GM12878 (cell line): ENCODE results near the gene CFAP99. TPM values are rescaled to one million over a fixed set of nuclear protein-coding genes. Genes with fewer than 3 reads are reported as not detected.

Source experiments
- ASH2L ChIP-seq: fragments of 300-600, 200-600 bp; sonication (generic); IDR thresholded peaks from 2 replicates; pipeline ENCODE4 v1.6.1; 2017; ENCODE audit warnings: low read depth, mild to moderate bottlenecking, borderline replicate concordance
- BMI1 ChIP-seq: fragments of 450-650 bp; IDR thresholded peaks from 2 replicates; pipeline ENCODE4 v1.6.1; 2016; ENCODE audit warnings: mild to moderate bottlenecking, moderate library complexity, borderline replicate concordance
- FOS ChIP-seq: IDR thresholded peaks from 3 replicates; pipeline ENCODE4 v1.6.1; 2011; ENCODE audit warnings: borderline replicate concordance; ENCODE audit not compliant: insufficient read length; ENCODE audit errors: extremely low read depth
- FOXK2 ChIP-seq: fragments of 450-650 bp; IDR thresholded peaks from 2 replicates; pipeline ENCODE4 v1.6.1; 2017; ENCODE audit warnings: mild to moderate bottlenecking, moderate library complexity
- HCFC1 ChIP-seq: fragments of 150-350 bp; IDR thresholded peaks from 2 replicates; pipeline ENCODE4 v1.6.1; 2014; ENCODE audit warnings: low read length
- IRF4 ChIP-seq: IDR thresholded peaks from 2 replicates; pipeline ENCODE4 v1.6.1; 2011; ENCODE audit warnings: low read depth, low read length
- JUNB ChIP-seq: IDR thresholded peaks from 2 replicates; pipeline ENCODE4 v1.6.1; 2016; ENCODE audit warnings: antibody characterized with exemption, mild to moderate bottlenecking
- KDM1A ChIP-seq: fragments of 200-600 bp; sonication (generic); IDR thresholded peaks from 2 replicates; pipeline ENCODE4 v1.6.1; 2016; ENCODE audit warnings: borderline replicate concordance
- MTA3 ChIP-seq: IDR thresholded peaks from 2 replicates; pipeline ENCODE4 v1.6.1; 2012; ENCODE audit warnings: low read length, inconsistent platforms, borderline replicate concordance
- PML ChIP-seq: IDR thresholded peaks from 2 replicates; pipeline ENCODE4 v1.6.1; 2012; ENCODE audit warnings: low read length, inconsistent platforms
- RB1 ChIP-seq: fragments of 450-650 bp; formaldehyde crosslinking; IDR thresholded peaks from 2 replicates; pipeline ENCODE4 v1.6.1; 2017; ENCODE audit warnings: mild to moderate bottlenecking, borderline replicate concordance
- SPI1 ChIP-seq: IDR thresholded peaks from 2 replicates; pipeline ENCODE4 v1.6.1; 2011; ENCODE audit warnings: low read depth, mild to moderate bottlenecking, low read length, moderate library complexity, borderline replicate concordance; ENCODE audit not compliant: insufficient read depth
- SREBF1 ChIP-seq: IDR thresholded peaks from 2 replicates; pipeline ENCODE4 v1.6.1; 2012; ENCODE audit warnings: mild to moderate bottlenecking, low read length
- YBX1 ChIP-seq: fragments of 450-650 bp; IDR thresholded peaks from 2 replicates; pipeline ENCODE4 v1.6.1; 2016; ENCODE audit warnings: antibody characterized with exemption
- ZNF24 ChIP-seq: fragments of 450-650 bp; IDR thresholded peaks from 2 replicates; pipeline ENCODE4 v1.6.1; 2017; ENCODE audit warnings: antibody characterized with exemption, mild to moderate bottlenecking
- polyA plus RNA-seq, 11 experiments: library from polyadenylated mRNA; depleted of rRNA in 4 of 11; unstranded in 6 of 11; stranded (reverse) in 5 of 11; fragments of >200 nt; fragmentation: Nextera tagmentation in 4 of 11; fragmentation: Illumina TruSeq in 1 of 11; extraction: Ambion mirVana in 4 of 11; extraction: Trizol in 1 of 11; gene quantifications; 1 replicate in 1 of 11; 2 replicates in 10 of 11; pipeline versions ENCODE4 v1.2.1 to v1.2.3, GENCODE V29; 2011 to 2016; ENCODE audit warnings: inconsistent platforms in 2 of 11, missing spikeins in 2 of 11, low read depth in 1 of 11
- total RNA-seq, 4 experiments: library from RNA; depleted of rRNA in 3 of 4; stranded (reverse); fragments of >200 nt in 3 of 4; fragmentation: Illumina TruSeq in 1 of 4; extraction: Trizol in 1 of 4; gene quantifications; 2 replicates each; pipeline versions ENCODE4 v1.2.1 to v1.2.3, GENCODE V29; 2013 to 2021
- TF ChIP-seq, protein P1 (sequence below): fragments of 450-650 bp; conservative IDR thresholded peaks from 2 replicates; pipeline ENCODE4 v1.6.1; 2017; ENCODE audit warnings: mild to moderate bottlenecking, moderate library complexity
- TF ChIP-seq, protein P2 (sequence below): fragments of 450-650 bp; IDR thresholded peaks from 2 replicates; pipeline ENCODE4 v1.6.1; 2018; ENCODE audit warnings: borderline replicate concordance, mild to moderate bottlenecking; ENCODE audit not compliant: partially characterized antibody
- TF ChIP-seq, protein P3 (sequence below): fragments of 450-650 bp; formaldehyde crosslinking; IDR thresholded peaks from 2 replicates; pipeline ENCODE4 v1.4.0; 2022; ENCODE audit warnings: mild to moderate bottlenecking, moderate library complexity
- TF ChIP-seq, protein P4 (sequence below): fragments of 450-650 bp; IDR thresholded peaks from 2 replicates; pipeline ENCODE4 v1.6.1; 2014; ENCODE audit warnings: mild to moderate bottlenecking
- TF ChIP-seq, protein P5 (sequence below): fragments of 450-650 bp; IDR thresholded peaks from 2 replicates; pipeline ENCODE4 v1.6.1; 2017; ENCODE audit warnings: mild to moderate bottlenecking, low read depth, inconsistent platforms; ENCODE audit not compliant: poor library complexity, severe bottlenecking

CFAP99 gene
- total and polyA plus RNA-seq, 10 of the 15 experiments (the other 5 are each of a cell fraction or from before 2014, with no cell fraction given), result not detected

DNA sequence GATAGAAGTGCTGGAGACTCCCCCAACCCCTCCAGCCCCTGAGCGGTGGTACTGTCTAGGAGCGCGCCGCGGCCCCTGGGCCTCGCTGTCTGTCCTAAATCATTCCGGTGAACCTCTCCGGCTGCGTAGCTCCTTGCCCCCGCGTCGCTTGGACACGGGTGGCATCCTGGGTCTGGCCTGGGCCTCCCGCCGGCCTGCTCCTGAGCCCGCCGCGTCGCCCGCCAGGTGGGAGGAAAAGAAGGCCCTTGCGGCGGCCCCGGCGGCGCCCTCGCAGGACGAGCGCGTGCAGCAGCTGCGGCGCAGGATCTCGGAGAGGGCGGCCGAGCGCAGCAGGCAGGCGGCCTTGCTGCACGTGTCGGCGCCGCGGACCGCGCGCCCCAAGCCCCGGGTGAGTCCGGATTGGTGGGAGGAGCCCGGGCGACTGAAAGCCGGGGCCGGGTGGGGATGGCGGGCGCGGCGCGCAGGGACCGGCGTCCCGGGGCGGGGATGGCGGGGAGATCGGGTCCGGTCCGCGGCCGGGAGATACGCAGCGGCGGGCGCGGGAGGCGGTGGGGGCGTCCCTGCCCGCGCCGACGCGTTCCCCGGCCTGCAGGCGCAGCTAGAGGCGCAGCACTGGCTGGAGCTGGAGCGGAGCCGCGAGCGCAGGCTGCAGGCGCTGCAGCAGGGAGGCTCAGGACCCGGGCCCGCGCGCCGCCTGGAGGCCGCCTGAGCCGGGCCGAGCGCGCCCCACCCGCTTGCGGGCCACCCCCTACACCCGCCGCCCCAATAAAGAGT, 43.6 kb downstream of the CFAP99 start (continued):
- TF ChIP-seq, protein P1, sequence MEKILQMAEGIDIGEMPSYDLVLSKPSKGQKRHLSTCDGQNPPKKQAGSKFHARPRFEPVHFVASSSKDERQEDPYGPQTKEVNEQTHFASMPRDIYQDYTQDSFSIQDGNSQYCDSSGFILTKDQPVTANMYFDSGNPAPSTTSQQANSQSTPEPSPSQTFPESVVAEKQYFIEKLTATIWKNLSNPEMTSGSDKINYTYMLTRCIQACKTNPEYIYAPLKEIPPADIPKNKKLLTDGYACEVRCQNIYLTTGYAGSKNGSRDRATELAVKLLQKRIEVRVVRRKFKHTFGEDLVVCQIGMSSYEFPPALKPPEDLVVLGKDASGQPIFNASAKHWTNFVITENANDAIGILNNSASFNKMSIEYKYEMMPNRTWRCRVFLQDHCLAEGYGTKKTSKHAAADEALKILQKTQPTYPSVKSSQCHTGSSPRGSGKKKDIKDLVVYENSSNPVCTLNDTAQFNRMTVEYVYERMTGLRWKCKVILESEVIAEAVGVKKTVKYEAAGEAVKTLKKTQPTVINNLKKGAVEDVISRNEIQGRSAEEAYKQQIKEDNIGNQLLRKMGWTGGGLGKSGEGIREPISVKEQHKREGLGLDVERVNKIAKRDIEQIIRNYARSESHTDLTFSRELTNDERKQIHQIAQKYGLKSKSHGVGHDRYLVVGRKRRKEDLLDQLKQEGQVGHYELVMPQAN, result peak; percentile 59; the same call in 1 of the 2 replicates
- TF ChIP-seq ZNF24 (no peak), FOS (no peak), SPI1 (no peak), YBX1 (no peak), JUNB (no peak), FOXK2 (no peak), KDM1A (no peak), BMI1 (no peak), PML (no peak), RB1 (peak; percentile 31; the same call in 1 of the 2 replicates), MTA3 (no peak), IRF4 (no peak), SREBF1 (no peak), ASH2L (no peak), HCFC1 (no peak)
- TF ChIP-seq, protein P2, sequence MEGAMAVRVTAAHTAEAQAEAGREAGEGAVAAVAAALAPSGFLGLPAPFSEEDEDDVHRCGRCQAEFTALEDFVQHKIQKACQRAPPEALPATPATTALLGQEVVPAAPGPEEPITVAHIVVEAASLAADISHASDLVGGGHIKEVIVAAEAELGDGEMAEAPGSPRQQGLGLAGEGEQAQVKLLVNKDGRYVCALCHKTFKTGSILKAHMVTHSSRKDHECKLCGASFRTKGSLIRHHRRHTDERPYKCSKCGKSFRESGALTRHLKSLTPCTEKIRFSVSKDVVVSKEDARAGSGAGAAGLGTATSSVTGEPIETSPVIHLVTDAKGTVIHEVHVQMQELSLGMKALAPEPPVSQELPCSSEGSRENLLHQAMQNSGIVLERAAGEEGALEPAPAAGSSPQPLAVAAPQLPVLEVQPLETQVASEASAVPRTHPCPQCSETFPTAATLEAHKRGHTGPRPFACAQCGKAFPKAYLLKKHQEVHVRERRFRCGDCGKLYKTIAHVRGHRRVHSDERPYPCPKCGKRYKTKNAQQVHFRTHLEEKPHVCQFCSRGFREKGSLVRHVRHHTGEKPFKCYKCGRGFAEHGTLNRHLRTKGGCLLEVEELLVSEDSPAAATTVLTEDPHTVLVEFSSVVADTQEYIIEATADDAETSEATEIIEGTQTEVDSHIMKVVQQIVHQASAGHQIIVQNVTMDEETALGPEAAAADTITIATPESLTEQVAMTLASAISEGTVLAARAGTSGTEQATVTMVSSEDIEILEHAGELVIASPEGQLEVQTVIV, result no peak
- TF ChIP-seq, protein P3, sequence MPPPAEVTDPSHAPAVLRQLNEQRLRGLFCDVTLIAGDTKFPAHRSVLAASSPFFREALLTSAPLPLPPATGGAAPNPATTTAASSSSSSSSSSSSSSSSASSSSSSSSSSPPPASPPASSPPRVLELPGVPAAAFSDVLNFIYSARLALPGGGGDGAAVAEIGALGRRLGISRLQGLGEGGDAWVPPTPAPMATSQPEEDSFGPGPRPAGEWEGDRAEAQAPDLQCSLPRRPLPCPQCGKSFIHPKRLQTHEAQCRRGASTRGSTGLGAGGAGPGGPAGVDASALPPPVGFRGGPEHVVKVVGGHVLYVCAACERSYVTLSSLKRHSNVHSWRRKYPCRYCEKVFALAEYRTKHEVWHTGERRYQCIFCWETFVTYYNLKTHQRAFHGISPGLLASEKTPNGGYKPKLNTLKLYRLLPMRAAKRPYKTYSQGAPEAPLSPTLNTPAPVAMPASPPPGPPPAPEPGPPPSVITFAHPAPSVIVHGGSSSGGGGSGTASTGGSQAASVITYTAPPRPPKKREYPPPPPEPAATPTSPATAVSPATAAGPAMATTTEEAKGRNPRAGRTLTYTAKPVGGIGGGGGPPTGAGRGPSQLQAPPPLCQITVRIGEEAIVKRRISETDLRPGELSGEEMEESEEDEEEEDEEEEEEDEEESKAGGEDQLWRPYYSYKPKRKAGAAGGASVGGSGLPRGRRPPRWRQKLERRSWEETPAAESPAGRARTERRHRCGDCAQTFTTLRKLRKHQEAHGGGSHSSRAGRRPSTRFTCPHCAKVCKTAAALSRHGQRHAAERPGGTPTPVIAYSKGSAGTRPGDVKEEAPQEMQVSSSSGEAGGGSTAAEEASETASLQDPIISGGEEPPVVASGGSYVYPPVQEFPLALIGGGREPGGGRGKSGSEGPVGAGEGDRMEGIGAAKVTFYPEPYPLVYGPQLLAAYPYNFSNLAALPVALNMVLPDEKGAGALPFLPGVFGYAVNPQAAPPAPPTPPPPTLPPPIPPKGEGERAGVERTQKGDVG, result no peak
- TF ChIP-seq, protein P4, sequence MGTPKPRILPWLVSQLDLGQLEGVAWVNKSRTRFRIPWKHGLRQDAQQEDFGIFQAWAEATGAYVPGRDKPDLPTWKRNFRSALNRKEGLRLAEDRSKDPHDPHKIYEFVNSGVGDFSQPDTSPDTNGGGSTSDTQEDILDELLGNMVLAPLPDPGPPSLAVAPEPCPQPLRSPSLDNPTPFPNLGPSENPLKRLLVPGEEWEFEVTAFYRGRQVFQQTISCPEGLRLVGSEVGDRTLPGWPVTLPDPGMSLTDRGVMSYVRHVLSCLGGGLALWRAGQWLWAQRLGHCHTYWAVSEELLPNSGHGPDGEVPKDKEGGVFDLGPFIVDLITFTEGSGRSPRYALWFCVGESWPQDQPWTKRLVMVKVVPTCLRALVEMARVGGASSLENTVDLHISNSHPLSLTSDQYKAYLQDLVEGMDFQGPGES, result no peak
- TF ChIP-seq, protein P5, sequence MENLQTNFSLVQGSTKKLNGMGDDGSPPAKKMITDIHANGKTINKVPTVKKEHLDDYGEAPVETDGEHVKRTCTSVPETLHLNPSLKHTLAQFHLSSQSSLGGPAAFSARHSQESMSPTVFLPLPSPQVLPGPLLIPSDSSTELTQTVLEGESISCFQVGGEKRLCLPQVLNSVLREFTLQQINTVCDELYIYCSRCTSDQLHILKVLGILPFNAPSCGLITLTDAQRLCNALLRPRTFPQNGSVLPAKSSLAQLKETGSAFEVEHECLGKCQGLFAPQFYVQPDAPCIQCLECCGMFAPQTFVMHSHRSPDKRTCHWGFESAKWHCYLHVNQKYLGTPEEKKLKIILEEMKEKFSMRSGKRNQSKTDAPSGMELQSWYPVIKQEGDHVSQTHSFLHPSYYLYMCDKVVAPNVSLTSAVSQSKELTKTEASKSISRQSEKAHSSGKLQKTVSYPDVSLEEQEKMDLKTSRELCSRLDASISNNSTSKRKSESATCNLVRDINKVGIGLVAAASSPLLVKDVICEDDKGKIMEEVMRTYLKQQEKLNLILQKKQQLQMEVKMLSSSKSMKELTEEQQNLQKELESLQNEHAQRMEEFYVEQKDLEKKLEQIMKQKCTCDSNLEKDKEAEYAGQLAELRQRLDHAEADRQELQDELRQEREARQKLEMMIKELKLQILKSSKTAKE, result no peak
